NT2/D1 (cell line): ENCODE measurements around the gene TGFBI.

Experiments used
- SUZ12 ChIP-seq: IDR thresholded peaks from 2 replicates; pipeline ENCODE4 v1.6.1; 2011; ENCODE audit not compliant: insufficient read length, insufficient read depth; ENCODE audit errors: extremely low read depth
- YY1 ChIP-seq: IDR thresholded peaks from 2 replicates; pipeline ENCODE4 v1.6.1; 2011; ENCODE audit not compliant: insufficient read length, insufficient read depth
- ZNF274 ChIP-seq: IDR thresholded peaks from 2 replicates; pipeline ENCODE4 v1.6.1; 2011; ENCODE audit warnings: mild to moderate bottlenecking, low read depth, low read length

DNA sequence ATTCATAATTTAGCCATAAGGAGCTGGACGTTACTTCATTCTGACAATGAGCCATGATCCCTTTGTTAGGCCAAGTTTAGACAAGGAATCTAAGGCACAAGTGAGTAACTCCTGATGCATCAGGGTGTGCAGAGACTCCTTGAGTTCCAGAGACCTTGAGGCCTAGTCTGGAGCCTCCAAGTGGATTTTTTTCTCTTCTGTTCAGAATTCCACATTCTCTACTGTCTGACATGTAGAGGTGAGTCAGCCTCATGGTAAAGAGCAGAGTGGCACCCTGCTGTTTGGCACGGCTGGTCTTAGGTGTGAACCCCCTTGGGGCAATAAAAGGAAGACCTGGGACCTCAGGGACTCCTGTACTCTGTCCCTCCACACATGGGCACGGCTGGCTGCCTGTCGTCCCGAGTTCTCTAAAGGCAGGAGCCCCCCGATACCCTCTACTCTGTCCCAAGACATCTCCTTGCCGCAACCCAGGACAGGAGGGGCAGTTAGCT, 22.0 kb upstream of the TGFBI start:
- no peak for TF ChIP-seq YY1
- no peak for TF ChIP-seq ZNF274
- TF ChIP-seq SUZ12, result no peak
